Skeletal muscle cell (primary cell): Measurements from ENCODE around the gene C19orf73.
A peak's percentile ranks its signal among the peaks of the same experiment; 100 is the strongest.
"Not testable (repeated sequence)": the region's sequence is repeated elsewhere in the genome, so short reads cannot be mapped to it uniquely, and the experiment has no call there.

ENCODE experiments used
- DNase-seq: peaks from one replicate; pipeline ENCODE4 v3.0.0-alpha.2; 2010; ENCODE audit warnings: low read depth
- H3K4me3 ChIP-seq: 2 replicates; pipeline ENCODE4 v1.5.1; 2011; ENCODE audit warnings: low read depth, mild to moderate bottlenecking, control low read depth, low read length, moderate library complexity

The C19orf73 gene

GRCh38 chr19:49127674-49128544 is 9.0 kb upstream of the C19orf73 start:
- H3K4me3 ChIP-seq = peak overlapping the region; percentile 37
- DNase-seq = peak; percentile 87

- DNase-seq, H3K4me3 ChIP-seq: not testable (repeated sequence)
These were observed 8.3 kb upstream of the C19orf73 start for GRCh38 chr19:49127225-49127624.

GRCh38 chr19:49126575-49126974 is 7.6 kb upstream of the C19orf73 start:
- no peak for DNase-seq
- no peak overlapping the region for H3K4me3 ChIP-seq

- no peak overlapping the region for H3K4me3 ChIP-seq
- no peak for DNase-seq
These were observed 6.2 kb upstream of the C19orf73 start for GRCh38 chr19:49125025-49125731.

GRCh38 chr19:49123285-49123684 is 4.3 kb upstream of the C19orf73 start:
- H3K4me3 ChIP-seq, DNase-seq: not testable (repeated sequence)

GRCh38 chr19:49121841-49122240 is 2.9 kb upstream of the C19orf73 start:
- not testable (repeated sequence) for H3K4me3 ChIP-seq, DNase-seq

- DNase-seq = no peak
- H3K4me3 ChIP-seq = no peak overlapping the region
These were observed 1.9 kb upstream of the C19orf73 start for GRCh38 chr19:49120868-49121267.

- H3K4me3 ChIP-seq = no peak overlapping the region
- DNase-seq = no peak
These were observed 1.4 kb upstream of the C19orf73 start for GRCh38 chr19:49120325-49120683.

- H3K4me3 ChIP-seq = peak within 1 kb of the TSS; percentile 70
- no peak for DNase-seq
These were observed 725 bp upstream of the C19orf73 start, which contains the start of gene PPFIA3 for GRCh38 chr19:49119411-49120324. Gene PPFIA3 (plus strand): TSS chr19:49119544. CDS start chr19:49127874, 8,330 bp downstream.

- peak overlapping the region; percentile 70 for H3K4me3 ChIP-seq
- DNase-seq = no peak
These were observed 1.0 kb downstream of the C19orf73 start for GRCh38 chr19:49117677-49118564.

- no peak for DNase-seq
- no peak overlapping the region for H3K4me3 ChIP-seq
These were observed 2.4 kb downstream of the C19orf73 start for GRCh38 chr19:49116544-49116943.

GRCh38 chr19:49114630-49115363 is 4.1 kb downstream of the C19orf73 start:
- DNase-seq = no peak

GRCh38 chr19:49113762-49114629 is 4.9 kb downstream of the C19orf73 start, which contains the start of gene LIN7B:
Gene LIN7B (plus strand): TSS chr19:49114370. CDS start chr19:49114405, 35 bp downstream.
- H3K4me3 ChIP-seq = peak within 1 kb of the TSS; percentile 76
- DNase-seq = no peak

More at GRCh38 chr19:49114630-49115363, 4.1 kb downstream of the C19orf73 start:
- peak overlapping the region; percentile 76 for H3K4me3 ChIP-seq

GRCh38 chr19:49111218-49111998 is 7.5 kb downstream of the C19orf73 start:
- H3K4me3 ChIP-seq = no peak overlapping the region
- DNase-seq = no peak

GRCh38 chr19:49110567-49110966 is 8.4 kb downstream of the C19orf73 start:
- no peak overlapping the region for H3K4me3 ChIP-seq

GRCh38 chr19:49109569-49110233 is 9.2 kb downstream of the C19orf73 start:
- H3K4me3 ChIP-seq = no peak overlapping the region
- DNase-seq = no peak

More at GRCh38 chr19:49110567-49110966, 8.4 kb downstream of the C19orf73 start:
- no peak for DNase-seq
